GM15510 (cell line): Measurements from ENCODE around the gene EFHC1.

Source experiments
- POLR2A ChIP-seq: IDR thresholded peaks from 3 replicates; pipeline ENCODE4 v1.6.1; 2011; ENCODE audit warnings: borderline replicate concordance; ENCODE audit not compliant: insufficient read length; ENCODE audit errors: extremely low read depth

Gene EFHC1

DNA sequence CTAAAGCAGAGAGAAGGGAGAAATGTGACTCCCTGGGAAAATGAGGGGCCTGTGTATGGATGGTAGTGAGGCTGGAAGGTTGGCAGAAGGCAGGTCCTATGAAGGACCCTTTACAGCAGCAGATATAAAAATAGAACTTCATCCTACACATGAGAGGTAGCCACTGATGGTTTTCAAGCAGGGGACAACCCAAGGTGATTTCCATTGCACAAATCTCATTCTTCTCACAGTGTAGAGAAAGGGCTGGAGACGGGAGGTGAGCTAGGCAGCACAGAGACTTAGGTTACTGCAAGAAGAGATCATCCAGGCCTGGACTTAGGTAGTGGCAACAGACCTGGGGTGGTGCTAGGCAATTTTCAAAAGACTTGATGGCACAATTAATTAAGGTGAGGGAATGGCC is 126.0 kb downstream of the EFHC1 start:
- no peak for TF ChIP-seq POLR2A

GRCh38 chr6:52546678-52547077 is 126.5 kb downstream of the EFHC1 start:
- no peak for TF ChIP-seq POLR2A

DNA sequence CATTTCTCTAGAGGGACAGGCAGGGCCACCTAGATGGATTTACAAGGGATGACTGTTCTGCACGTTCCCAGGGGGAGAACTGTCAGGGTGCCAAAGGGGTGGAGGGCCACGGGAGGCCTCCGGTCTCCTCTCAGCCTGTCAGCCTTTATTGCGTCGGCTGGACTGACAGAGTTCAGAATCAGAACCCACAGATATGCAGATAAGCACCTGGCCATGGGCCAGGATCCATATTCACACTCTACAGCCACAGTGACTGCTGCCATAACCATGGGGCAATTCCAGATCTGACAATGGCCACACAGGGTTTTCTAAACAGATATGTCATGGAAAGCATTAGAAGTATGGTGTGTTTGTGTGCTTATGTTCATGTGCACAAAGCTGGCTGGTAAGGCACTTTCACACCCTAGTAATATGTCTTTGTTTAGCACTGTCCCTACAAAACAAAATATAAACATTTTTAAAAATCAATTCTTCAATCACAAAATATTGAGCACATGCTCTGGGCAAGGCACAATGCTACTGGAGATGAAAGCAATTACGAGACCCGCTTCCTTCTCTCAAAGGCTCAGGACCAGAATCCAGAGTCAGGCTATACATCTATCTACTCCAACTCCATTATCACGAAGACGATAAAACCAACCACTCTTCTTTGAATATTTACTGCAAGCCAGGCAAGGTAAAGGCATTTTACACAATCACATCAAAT is 127.7 kb downstream of the EFHC1 start:
- no peak for TF ChIP-seq POLR2A

GRCh38 chr6:52548353-52548713 is 128.2 kb downstream of the EFHC1 start:
- TF ChIP-seq POLR2A = no peak

GRCh38 chr6:52548999-52549398 is 128.9 kb downstream of the EFHC1 start:
- TF ChIP-seq POLR2A = no peak

GRCh38 chr6:52549428-52549827 is 129.3 kb downstream of the EFHC1 start:
- TF ChIP-seq POLR2A = no peak

GRCh38 chr6:52550014-52550575 is 130.0 kb downstream of the EFHC1 start:
- TF ChIP-seq POLR2A = no peak

- TF ChIP-seq POLR2A = no peak
These were observed 130.7 kb downstream of the EFHC1 start for GRCh38 chr6:52550870-52551269.

GRCh38 chr6:52551483-52552277 is 131.5 kb downstream of the EFHC1 start:
- no peak for TF ChIP-seq POLR2A

DNA sequence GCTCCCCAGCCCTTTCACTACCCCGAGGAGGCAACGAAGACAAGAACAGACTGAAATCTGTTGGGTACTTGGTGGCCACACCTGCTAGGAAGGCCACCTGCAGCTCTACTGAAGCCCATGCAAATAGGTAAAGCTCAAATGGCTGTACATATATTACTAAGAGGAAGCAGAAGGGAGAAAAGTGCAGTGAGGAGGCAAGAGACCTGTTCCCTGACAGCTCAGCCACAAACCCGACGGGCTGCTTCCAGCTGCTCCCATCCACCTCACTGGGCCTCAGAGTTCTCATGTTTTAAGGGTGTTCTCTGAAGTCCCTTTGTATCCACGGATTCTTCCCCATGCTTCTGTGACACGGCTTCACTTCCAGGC is 132.1 kb downstream of the EFHC1 start:
- TF ChIP-seq POLR2A = no peak

GRCh38 chr6:52553158-52553557 is 133.0 kb downstream of the EFHC1 start:
- no peak for TF ChIP-seq POLR2A

DNA sequence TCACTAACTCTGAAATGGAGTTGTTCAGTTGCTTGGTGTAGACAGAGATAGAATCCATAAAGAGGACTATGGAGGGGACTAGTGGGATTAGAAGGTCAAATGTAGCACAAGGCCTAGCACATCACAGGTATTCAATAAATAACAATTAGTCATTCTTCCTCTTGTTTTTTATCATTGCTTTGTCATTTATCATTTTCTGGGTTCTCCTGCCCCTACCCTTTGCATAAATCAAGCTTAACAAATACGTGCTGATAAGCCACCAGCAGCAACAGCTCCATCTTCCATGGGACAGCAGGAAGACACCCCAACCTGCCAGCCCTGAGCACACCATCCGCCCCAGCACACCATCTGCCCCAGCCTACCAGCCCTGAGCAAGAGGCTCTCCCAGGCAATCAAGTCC is 133.6 kb downstream of the EFHC1 start:
- TF ChIP-seq POLR2A = no peak

DNA sequence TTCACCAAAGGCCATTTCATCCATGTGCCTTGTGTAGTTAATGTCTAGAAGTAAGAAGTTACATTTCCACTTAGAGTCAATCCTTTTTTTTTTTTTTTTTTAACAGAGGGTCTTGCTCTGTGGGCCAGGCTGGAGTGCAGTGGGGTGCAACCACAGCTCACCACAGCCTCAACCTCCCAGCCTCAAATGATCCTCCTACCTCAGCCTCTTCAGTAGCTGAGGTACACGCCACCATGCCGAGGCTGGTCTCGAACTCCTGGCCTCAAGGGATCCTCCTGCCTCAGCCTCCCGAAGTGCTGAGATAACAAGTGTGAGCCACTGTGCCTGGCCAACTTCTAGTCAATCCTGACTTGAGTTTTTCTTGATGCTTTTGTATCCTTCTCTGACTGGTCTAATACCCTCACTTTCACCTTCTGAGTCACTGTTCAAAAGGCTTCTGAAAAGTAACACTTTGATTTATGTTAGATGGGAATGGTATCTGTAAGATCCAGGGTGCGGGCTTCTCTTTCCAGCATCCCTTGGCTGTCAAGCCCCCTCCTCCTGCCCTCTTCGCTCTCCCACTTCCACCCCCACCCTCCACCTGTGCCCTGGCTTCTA is 134.6 kb downstream of the EFHC1 start:
- no peak for TF ChIP-seq POLR2A

- no peak for TF ChIP-seq POLR2A
These were observed 135.5 kb downstream of the EFHC1 start for GRCh38 chr6:52555518-52556233.

DNA sequence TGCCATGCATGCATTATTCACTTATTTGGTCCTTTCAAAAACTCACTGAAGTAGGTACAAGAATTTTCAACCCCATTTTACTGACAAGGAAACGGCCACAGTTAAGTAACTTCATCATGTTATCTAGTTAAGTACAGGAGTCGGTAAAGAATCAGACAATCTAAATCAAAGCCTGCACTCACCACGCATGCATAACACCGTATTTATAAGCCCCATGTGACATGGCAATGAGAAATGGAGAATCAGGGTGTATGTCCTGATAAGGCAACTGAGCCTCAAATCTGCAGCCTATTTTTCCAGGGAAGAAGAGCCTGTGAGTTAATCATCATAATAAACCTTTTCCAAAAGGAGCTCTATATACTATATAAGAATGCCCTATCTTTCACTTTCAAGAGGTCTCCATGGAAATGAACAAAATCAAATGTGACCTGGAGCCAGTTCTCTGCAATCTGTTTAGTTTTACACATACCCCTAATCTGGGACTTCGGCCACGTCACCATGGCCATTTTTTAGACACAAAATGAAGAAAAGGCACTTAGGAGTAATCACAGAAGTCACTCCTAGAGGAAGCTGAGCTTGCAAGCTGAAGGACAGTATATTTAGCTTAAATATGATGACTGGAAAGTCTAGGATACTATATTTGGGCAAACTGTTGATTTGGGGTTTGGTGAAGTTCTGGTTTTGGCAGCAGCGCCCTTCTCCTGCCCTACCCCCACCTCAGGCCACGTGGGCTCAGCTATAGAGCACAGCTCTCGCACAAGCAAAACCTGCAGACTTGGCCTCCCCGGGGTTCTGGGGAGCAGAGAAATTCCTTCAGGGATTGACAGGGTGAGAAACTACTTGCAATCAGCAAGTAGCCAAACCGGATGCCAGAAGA is 137.5 kb downstream of the EFHC1 start:
- no peak for TF ChIP-seq POLR2A
